ENCODE data around the gene KRT82.
"Not testable (repeated sequence)": the region's sequence is repeated elsewhere in the genome, so short reads cannot be mapped to it uniquely, and the experiment has no call there.

The KRT82 gene

DNA sequence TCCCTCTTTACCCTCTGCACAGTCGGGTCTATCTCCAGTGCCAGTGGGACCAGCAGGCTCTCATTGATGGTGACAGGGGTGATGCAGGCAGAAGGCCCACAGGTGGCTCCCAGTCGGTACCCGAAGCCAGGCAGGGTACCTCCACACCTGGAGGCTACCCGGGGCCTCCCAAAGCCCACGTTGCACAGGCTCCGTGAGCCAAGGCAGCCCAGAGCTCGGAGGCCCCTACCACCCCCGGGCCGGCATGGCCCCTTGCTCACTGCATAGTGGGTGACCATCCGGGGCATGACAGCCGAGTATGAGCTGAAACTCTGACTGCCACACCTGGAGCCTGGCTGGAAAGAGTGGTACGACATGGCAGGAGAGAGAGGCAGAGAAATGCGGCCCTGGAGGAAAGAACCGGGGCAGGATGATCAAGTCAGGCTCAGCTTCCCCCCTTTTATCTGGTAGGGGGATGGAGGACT, at the start of gene KRT82:
Gene KRT82, minus strand, starts transcription at position 414 of the 464 bp plus-strand sequence. Its CDS starts 58 bp downstream, at position 356.
- DNase-seq, result no peak

DNA sequence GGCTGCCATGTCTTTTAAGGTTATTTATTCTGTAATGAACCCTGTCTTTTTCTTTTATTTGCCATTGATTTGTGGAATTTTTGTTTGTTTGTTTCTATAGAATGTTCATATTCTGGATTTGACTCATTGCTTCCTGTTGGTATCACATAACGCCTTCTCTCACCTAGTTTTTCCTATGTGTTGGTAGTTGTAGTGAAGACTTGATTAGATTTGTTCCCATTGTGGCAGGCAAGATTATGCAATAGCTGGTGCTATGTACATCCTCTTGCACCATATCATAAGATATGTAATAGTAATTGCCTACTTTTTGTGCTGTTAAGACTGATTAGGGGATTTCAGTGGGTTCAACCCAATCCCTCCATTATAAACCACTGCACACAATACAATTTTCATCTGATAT, 49.7 kb upstream of the KRT82 start:
- no peak for DNase-seq

DNA sequence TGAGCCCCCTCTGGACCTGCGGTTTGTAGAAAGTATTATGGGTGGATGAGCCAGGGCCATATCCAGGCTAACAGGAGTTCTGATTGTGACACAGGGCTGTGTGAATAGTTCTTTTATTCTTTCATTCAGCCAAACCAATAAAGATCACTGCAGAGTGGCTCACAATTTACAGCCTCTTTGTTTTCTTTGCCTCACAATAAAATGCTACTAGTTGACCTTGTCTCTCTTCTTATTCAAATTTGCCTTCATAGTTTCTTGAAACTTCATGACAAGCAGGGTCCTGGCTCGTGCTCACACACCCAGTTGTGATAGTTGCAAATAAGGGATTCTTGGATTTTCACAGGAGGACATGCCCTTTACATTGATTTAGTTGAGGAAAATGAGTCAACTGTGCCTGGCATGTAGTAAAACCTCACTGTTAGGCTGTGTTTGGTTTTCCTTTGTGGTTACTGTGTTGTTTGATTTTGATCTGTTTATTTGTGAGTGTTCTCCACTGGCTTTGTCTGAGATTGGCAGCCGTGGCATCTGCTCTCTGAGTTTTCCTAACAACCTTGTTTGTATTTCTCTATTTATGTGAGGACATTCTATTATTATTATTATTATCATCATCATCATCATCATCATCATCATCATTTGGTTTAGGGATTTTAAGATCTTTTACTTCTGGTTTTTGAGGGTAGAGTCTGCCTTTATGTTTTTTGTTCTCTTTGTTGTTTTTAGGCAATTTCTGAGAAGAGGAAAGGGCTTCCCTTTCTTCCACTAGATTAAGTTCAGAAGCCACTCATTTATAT, 48.5 kb upstream of the KRT82 start:
- no peak for DNase-seq

DNA sequence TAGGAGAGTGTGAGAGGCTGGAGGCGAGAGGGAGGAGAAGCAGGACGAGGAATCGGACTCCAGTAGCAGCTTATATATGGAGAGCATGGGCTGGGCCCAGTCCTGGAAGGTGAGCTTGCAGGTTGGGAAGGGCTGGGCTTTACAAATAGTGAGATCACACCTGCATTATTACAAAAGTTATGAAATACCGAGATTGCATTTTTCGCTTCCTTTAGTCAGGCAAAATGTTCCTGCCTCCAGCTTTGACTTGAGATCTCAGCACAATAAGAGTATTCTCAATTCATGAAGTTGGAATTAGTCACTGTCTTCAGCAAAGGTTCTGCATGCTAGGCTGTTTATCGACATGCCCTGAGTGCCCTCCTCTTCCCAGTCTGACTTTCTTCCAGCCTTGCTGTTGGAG, 46.0 kb upstream of the KRT82 start, which contains the start of gene KRT6B:
Gene KRT6B, minus strand, starts transcription at position 46 of the 400 bp plus-strand sequence. CDS start 68 bp downstream, outside the sequence.
- DNase-seq, result no peak

DNA sequence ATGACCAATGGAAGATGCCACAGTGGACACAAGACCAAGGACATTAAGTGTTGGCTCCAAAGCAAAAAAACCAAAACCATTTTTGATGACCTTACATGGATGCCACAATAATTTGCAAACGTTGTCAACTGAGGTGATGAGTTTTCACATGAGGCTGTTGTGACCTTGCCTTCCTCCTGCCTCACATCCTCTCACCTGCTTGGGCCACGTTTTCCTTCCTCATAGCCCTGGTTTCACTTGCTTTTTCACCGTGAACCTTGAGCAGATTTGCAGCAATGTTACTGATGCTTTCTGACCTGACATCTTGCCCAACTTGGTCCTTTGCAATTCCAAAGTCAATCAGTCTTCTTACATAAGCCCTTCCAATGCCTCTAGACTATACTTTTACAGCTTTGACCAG, 42.1 kb upstream of the KRT82 start:
- no peak for DNase-seq

DNA sequence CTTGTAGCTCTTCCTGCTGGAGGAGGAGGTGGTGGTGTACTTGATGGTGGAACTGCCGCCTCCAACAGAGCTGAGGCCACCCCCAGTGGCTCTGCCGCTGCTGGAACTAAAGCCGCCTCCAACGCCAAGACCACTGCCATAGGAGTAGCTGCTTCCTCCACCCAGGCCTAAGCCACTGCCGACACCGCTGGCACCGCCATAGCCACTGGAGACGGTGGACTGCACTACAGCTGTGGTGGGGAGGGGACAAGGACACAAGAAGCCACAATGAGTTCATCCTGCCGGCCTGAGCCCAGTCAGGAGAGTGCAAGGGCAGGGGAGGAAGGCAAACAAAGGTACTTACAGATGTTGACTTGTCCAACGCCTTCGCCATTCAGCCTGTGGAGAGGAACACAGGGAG, 41.1 kb upstream of the KRT82 start:
- DNase-seq, result not testable (repeated sequence)

DNA sequence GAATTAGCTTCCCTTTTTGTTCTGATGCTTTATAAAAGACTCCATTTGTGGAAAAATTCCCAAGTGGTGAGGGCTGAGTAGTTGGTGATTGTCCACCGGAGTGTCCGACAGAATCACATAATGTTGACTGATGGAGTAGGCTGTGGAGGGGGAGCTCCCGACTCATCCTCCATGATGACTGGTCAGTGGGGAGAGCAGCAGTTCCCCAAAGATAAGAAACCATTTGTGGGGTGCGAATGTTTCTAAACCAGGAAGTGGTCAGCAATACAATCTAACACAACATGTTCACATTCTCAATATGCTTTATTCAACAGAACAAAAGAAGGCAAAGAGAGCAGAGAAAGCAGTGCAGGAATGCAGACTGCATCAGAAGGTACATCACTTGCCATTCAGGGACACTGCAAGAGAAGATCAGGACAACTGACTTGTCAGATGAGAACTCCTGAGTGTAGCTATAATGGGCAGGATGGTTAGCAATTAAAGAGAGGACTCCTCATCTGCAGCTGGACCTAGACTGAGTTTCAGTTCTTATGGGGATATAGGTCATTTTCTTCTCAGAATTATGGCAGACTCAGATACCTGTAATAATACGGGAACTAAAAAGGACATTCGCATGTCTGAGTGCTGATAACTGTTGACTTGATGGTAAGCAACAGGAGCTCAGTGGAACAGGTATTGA, 40.4 kb upstream of the KRT82 start:
- DNase-seq, result no peak

DNA sequence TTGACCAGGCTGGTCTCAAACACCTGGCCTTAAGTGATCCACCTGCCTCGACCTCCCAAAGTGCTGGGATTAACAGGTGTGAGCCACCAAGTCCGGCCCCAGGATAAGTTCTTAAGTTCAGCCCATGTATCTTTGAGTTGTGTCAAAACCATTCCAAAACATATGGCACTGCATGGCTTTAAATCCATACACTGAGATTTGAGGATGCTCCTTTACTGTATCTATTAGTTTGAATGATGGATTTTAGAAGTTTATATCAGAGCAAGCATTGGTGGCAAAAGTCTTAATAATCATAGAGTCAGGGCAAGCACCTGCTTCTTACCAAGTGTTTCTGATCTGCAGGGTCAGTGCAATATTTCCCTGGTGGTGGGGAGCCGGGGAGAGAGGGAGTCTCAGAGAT, 39.7 kb upstream of the KRT82 start:
- no peak for DNase-seq

DNA sequence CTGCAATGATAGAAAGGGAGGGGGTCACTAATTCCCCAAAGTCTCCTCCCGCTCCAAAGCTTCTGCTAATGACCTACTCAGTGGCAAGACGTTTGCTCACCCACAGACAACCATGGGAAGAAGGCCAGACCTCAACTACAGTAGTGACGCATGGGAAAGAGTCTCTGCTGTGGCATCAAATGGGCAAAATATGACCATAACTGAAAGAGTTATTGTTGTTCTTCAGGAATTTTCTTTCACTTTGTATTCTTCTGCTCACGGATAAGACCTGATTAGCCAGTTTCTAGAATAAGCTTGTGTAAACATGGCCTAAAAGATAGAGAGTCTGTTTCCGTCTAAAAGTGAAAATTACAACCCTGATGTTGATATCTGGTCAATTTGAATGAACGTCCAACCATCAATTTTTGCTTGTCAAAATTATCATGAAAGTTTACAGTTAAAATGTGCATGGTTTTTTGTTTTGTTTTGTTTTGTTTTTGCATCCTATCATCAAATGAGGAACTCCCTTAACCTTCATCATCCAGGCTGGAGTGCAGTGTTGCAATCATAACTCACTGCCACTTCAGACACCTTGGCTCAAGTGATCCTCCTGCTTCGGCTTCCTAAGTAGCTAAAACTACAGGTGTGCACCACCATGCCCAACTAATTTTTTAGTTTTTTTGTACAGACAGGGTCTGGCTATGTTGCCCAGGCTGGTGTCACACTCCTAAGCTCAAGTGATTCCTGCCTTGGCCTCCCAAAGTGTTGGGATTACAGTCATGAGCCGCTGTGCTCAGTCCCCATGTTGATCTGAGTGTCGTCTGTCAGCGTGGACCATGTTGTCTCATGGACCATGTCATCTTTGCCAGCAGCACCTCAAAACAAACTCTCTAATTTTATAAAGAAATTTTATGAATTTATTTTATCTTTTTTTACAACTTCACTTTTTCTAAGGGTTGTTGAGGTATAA, 38.8 kb upstream of the KRT82 start:
- DNase-seq, result no peak

DNA sequence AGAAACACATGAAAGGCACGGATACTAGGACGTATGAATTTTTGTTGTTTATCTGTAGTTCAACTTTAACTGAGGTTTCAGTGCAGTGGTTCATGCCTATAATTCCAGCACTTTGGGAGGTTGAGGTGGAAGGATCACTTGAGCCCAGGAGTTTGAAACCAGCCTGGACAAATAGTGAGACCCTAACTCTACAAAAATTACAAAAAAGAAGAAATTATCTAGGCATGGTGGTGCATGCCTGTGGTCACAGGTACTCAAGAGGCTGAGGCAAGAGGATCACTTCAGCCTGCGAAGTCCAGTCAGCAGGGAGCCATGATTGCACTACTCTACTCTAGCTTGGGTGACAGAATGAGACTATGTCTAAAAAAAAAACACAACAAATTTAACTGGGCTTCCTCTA, 37.8 kb upstream of the KRT82 start:
- DNase-seq, result no peak

DNA sequence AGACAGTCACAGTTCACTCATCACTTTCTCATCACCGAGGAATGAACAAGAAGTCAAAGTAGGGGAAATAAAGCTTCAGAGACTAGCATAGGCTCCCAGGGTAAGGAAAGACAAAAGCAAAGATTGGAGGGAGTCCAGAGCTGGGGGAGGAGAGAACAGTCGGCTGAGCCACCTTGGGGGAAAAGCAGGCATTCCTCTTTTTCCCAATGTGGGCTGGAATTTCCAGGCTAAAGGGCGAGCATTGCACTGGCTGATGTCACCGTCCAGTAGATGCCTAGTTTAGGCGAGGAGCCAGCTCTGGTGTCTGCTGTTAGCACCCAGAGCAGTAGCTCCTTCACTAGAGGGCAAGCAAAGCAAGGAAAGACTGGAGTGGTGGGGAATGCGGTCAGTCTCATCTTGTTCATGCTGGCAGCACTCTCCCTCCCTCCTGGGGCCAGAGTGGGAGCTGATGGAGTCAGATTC, 36.5 kb upstream of the KRT82 start:
- DNase-seq, result no peak

DNA sequence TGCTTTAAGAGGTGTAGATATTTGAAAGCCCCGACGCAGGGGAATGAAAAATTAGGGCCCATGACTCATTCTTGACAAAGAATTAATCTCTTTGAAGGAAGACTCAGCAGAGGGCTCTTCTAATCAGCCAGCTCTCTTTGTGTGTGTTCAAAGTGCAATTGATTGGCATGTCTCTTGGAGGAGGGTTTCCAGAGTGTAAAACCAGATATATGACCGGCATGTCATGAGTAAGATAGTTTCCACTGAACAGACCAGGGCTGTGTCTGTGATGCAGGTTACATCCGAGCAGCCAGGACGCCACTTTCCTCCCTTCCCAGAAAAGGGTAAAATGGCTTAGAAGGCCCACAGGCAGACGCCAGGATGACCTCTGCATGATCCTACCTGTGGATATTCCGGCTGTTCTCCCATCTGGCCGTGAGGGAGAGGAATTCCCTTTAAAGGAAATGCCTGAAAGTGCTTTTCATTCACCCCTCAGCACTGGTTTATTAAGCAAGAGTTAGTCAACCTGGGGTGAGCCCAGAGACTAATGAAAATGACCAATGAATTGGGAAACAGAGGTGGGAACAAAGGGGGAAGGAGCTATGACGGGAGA, 35.3 kb upstream of the KRT82 start:
- no peak for DNase-seq

DNA sequence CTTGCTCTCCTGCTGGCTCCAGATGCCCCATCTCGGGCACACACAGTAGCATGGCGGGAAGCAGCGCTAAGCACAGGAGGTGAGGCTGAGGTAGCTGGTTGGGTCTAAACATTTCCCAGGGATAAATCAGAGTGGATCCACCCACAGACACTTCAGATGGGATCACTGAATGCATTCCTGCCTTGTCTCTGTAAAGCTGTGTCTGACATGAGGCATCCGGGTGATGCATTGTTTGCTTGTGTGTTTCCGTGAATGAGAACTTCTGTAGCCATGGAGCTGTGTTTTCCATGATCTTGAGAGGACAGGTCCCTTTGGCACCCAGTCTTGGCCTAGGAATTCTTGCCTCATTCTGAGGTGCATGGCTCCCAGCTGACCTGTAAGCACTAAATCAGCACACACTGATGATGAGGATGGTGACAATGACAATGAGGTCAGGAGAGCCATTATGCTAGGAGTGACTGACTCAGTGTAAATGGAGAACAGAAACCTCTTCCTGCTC, 34.7 kb upstream of the KRT82 start:
- DNase-seq, result no peak

DNA sequence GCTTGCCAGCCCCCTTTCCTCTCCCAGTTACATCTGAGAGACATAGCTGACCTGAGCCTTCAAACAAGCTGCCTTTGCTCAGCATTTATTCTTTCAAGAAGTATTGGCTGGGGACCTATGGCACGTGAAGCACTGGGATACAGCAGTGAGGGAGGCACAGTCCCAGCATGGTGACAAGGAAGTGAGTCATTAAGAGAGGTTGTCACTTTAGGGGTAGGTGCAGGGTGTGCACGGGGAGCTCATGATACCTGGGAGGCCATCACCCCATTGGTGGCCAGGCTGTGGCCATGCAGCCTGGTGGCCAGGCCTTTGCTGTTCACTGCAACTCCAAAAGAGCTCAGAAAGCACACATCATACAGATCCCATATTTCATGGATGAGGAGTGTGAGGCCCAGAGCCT, 33.7 kb upstream of the KRT82 start:
- no peak for DNase-seq

DNA sequence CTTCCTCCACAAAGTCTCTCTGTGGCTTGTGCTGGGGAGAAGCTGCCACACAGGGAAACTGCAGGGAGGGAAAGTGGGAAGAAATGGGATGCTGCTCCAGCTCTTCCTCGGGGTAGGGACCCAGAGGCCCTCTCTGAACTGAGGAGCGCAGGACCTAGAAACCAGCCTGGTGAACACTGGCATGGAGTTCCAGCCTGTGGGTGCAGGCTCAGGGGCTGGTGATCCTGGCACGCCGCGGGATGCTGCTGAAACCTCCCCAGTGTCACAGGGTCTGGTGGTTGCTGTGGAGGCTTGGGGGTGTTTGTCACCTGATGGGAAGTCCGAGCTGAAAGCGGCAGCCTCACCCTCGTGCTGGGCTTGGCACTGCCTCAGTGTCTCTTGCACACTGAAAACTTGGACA, 33.3 kb upstream of the KRT82 start:
- DNase-seq, result no peak

DNA sequence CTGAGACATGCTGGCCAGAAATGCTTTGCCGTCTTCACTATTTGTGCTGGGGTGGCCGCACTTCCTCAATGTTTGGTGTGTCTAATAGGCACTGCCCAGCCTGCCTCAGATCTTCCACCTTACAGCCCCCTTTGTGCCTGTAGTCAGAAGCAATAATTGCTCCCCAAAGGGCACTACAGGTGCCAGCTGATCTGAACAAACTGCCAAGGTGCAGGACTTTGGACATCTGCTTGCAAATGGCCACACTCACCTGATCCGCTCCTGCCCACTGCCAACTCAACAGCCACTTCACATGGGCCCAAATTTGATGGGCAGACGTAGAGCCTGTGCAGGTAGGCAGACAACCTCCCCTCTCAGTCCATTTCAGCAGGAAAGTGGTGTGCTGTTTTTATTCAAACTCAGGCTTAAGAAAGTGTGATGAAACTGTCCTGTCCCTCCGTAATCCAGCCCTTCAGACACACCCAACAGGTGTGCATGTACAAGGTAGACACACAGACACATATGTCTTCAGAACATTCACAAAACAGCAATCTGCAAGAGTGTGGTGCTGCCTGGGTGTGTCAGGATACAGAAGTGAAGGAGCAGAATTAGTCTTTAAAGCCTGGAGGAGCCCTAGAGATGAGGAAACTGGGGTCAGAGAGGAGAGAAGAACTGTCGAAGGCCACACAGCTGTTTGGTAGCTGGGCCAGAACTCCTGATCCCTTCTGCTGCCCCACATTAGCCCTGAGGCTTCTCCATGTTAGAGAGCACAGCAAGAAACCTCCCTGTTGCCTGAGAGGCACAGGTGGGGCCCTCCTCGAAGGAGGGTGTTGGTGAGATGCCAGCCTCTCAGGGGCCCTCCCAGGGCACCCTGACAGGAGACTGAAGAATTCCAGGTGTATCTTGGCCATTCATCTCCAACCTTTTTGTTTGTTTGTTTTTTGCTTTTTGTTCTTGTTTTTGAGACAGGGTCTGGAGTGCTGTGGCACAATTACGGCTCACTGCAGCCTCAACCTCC, 32.5 kb upstream of the KRT82 start:
- no peak for DNase-seq

DNA sequence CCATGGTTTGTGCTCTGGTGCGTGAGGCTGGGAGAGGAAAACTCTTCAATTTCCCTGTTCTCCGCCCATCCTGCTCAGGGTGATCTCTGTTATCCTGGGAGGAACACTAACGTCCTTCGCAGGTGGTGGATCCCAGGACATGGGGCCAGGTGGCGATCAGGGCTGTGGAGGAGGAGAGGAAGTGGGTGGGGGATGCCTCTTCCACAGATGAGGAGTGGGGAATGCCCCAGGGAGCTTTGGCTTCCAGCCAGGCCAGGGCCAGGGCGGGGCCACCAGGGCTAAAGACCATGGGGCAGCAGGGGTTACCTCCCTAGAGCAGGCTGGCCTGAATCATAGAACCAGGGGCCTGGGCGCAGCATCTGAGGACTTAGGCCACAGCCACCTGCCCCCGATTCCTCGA, 31.4 kb upstream of the KRT82 start:
- DNase-seq, result no peak

DNA sequence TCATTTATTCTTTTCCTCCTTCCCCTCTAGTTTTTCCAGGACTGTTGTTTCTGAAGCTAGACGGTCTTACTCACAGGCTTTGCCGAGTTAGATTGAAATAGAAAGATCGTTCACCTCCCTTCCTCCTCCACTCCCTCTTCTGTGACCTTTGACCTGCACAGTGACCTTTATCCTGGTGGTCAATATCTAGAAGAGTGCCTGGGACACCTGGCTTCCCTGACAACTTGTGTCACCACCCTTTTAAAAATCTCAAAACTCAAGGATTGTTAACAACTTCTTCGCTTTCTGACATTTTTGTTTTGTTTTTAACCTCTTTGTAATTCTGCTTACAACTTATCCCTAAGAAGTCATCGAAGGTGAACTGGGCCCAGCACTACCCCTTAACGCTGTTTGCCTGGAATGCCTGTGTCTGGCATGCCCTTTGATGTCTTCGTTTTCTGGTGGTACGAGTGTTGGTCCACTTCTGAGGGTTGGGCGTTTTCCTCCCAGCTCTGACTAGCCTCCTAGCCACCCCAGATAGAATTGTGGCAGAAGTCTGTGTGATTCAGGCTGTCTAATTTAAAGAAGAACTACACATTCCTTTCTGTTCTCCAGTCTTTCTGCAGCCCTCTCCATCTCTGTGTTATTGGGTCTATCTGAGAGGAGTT, 30.8 kb upstream of the KRT82 start:
- no peak for DNase-seq

DNA sequence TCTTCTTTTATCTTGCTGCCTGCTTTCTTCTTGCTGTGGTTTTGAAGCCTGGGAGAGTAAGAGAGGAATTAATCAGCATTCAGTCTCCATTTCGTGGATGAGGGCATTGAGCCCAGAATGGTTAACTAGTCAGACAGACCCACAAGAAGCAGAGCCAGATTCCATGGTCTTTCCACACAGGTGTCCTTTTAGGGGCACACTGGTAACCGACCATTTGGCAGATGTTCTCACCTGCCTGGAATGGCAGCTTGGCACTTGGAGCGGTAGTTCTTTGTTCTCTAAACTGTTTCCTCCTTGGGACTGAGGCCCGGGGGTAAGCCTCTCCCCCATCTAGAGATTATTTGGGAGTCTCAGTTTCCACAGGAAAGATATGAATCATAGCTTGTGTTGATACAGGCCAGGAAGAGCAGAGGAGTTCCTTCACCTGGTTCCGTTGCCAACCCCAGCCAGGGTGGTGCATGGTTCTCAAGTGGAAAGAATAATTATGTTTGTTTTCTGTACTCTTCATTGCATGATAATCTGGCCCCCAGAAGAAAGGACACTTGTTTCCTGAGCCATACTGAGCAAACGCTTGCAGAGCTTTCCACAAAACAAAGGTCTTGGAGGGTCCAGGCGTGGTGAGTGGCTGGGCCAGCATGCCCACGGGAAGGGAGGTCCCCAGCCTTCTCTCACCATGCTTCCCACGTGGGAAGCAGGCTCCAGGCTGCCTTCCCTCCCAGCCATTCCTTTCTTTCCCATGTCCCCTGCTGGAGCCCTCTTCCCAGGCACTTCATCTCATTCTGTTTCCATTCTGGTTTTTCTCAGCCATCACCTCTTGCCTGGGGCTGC, 30.1 kb upstream of the KRT82 start:
- DNase-seq, result no peak

DNA sequence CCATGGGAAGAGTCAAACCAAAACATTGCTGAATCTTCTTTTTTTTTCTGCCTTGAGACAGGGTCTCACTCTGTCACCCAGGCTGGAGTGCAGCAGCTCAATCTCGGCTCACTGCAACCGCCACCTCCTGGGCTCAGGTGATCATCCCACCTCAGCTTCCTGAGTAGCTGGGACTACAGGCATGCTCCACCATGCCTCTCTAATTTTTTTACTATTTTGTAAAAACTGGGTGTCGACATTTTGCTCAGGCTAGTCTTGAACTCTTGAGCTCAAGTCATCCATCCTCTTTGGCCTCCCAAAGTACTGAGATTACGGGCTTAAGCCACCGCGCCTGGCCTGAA, 29.5 kb upstream of the KRT82 start:
- no peak for DNase-seq

Measured in SHP77 treated with DMSO at 0.1 percent for 48 hours (cell line).